NCI-H187 treated with DMSO at 0.1 percent for 48 hours (cell line): ENCODE data around the gene NMNAT2.

Experiments
- DNase-seq: peaks from one replicate; lab custom pipeline; 2025; lab: John Stamatoyannopoulos, UW

The NMNAT2 gene

DNA sequence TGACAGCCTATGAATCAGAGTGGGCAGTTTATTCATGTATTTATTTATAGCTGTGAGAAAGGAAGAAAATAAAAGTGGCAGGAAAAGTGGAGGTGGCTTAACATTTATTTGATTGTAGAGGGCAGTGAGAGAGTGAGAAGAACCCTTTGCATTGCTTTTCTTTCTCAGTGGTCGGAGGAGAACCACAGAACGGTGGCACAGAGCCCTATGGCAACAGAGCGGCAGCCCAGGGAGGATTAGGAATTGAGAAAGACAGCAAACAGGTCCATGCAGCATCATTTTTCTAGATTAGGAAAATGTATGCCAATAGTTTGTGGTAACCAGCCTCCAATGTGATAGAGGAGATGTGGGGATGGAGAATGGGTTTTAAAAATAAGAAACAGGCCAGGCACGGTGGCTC lies 53.1 kb downstream of the NMNAT2 start:
- DNase-seq = no peak

- DNase-seq = no peak
Observed at GRCh38 chr1:183363972-183364371, 54.2 kb downstream of the NMNAT2 start.

DNA sequence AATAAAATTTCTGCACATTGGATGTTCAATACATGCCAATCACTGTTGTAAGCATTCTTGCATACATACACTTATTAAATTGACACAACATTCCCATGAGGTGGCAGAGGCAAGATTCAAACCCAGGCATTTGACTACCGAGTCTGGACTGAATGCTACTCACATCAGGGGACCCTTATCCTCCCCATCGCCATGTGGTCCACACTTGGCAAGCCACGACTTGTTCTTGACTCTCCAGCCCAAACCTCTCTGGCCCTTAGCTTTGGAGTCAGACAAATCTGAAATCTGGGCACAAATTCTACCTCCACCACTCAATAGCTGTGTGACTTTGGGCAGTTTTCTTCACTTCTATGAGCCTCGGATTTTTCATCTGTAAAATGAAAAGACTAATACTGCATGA lies 57.1 kb downstream of the NMNAT2 start:
- no peak for DNase-seq

DNA sequence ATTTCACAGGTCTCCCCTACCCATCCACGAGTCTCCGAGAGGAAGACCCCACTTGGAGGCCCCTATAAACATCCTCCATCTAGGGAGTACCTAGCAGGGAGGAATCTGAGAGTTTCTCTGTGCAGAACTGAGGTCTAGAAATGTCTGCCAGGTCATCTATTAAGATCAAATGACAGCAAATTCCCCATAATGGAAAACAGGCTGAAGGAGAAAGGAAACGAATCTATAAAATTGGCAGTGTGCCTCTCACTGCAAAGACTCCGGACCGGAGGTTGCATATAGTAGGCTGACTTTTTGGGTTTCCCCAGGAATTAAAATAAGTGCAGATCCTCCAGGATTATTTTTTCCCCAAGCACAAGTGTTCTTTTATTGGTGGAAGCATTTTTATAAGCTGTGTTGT lies 57.7 kb downstream of the NMNAT2 start:
- no peak for DNase-seq

- DNase-seq = no peak
Observed at GRCh38 chr1:183356534-183357182, 61.5 kb downstream of the NMNAT2 start.

DNA sequence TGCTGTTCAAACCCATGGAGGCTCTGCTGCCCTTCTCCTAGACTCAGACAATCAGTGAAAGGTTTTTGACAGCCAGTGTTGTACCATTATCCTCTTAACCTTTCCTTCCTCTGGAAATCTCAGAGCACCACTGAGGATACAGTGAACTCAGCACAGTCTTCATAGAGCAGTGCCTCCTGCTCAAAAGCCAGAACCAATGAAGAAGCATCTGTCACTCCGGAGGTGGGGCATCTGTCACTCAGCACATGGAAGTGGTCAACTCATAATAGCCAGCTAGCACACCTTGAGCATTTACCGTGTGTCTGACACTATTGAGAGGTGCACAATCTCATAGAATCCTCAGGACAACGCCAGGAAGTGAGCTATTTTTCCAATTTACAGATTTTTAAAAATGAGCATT lies 62.4 kb downstream of the NMNAT2 start:
- no peak for DNase-seq

- DNase-seq = no peak
Observed at GRCh38 chr1:183355181-183355580, 63.0 kb downstream of the NMNAT2 start.

DNA sequence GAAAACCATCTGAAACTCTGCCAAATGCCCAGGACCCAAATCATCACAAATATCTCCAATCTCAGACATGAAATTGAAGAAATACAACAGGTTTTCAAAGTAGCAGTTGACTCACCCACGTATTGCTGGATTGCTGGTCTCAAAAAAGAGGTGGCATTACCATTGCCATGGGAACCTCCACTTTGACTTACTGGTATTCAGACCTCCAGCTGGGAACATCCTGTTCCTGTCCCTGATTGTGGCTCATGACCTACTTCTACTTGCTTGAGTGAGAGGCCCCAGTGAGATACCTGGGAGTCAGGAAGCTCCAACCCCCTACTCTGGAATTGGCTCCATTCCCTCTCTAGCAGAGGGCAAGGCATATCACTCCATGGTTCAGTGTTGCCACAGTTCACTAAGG lies 64.6 kb downstream of the NMNAT2 start:
- no peak for DNase-seq

- no peak for DNase-seq
Observed at GRCh38 chr1:183349201-183349711, 68.9 kb downstream of the NMNAT2 start.

DNA sequence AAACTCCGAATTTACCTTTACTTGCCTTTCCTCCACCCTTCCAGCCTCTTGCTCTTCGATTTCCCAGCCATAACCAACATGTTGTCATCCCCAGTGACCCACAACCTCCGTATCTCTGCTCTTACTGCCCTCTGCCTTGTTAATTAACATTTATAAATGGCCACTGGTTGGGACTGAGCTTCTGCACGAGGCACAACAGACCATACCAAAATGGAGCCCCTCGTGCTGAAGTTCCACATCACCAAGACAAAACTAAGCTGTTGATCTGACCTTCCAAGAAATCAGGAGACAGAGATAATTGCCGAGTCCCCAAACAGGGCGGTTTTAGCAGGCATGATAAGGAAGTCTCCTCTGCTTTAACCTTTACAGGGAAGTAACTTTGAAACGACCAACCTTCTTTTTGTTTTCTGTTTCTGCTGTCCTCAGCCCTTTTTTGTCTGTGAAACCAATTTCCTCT lies 71.9 kb downstream of the NMNAT2 start:
- no peak for DNase-seq

DNA sequence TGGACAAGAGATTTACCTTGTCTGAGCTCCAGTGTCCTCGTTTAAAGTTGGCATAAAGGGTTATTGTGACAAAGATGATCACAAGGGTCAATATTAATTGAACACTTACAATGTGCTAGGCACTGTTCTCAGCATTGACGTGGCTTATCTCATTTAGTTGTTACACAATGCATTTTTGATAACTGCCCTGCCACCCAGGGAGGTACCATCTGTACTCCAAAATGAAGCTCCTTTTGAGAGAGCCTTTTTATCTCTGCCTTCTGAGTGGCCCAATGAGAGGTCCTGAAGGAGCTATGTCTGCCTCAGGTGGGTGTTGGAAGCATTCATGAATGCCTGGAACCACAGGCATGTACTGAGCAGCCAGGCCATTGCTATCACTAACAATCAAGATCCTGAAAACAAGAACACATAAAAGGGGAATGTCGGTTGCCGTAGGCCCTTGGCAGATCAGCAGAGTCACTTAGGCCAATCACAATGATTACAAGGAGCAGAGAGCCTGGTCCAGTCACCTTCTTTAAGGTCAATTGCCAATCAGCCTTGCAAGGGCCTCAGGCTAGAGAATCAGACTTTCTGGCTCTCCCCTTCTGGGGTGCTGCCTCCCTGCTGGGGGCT lies 78.5 kb downstream of the NMNAT2 start:
- DNase-seq = no peak

- peak; percentile 99 for DNase-seq
Observed at GRCh38 chr1:183331091-183331742, 87.0 kb downstream of the NMNAT2 start.

GRCh38 chr1:183330335-183330734 lies 87.8 kb downstream of the NMNAT2 start:
- peak; percentile 99 for DNase-seq

GRCh38 chr1:183328371-183328770 lies 89.8 kb downstream of the NMNAT2 start:
- no peak for DNase-seq

DNA sequence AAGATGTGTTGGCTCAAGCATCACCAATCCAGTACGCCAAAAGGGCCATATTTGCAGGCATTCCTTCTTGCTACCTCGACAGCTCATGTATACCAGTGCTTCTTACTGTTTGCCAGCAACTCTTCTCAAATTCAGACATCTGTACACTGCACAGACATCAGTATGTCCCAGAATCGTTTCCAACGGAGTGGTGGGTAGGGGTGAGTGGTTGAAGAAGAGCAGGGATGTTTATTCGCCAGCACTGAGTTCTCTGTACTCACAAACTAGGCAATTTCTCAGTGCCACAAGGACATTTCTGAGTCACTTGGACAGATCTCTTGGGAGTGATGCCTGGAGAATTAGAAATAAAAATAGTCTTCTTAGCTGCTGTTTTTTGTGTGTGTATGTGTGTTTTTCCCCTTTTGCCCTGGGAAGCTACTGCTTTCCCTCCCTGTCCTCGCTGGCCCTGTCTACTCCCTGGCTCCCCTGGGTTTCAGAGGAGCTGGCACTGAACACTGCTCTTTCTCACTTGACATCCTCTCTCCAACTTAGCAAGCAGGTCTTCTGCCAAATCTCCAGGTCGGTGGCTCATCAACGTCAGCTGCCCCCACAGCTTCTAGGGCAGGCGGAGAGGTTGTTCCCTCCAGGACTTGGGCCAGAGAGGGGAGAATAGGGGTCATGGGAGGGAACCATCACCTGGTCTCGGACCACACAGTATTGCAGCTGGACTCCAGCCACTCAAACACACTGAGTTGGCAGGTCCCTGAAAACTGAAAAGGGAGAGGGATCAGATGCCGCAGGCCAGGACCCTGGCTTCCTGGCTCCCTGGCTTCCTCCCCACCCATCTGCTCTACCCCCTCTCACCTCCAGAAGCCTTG lies 90.5 kb downstream of the NMNAT2 start:
- DNase-seq = no peak

GRCh38 chr1:183323849-183324683 lies 94.1 kb downstream of the NMNAT2 start:
- DNase-seq = no peak

DNA sequence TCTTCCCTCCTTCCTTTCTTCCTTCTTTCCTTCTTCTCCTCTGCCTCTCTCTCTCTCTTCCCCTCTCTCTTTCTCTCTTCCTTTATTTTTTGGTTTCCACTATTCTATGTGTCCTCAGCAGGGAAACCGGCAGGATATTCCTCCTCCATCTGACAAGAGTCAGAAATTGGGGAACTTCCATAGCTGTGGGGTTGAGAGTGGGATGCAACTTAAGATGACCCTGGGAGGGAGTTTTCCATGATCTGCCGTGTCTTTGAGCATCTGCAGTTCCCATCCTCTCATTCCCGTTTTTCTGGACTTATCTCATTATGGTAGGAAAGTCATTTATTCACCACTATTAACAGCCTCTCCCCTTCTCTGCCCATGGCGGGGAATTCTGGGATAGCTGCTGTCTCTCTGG lies 98.6 kb downstream of the NMNAT2 start:
- no peak for DNase-seq

DNA sequence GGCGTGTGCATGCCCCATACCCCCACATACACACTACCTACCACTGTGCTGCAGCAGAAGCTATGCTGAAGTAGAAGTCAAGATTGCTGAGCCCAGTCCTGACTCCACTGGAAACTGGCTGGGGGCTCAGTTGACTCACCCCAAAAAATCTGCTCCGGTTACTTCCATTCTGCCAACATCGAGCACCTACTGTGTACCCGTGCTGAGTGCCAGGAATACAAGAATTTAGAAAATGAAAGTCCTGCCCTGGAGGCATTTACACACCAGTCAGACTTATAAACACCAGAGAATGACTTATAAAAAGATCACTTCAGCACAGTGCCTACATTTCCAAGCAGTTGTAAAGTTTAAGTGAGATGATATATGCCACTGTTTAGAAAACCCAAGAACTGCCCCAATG lies 99.1 kb downstream of the NMNAT2 start:
- DNase-seq = no peak

- no peak for DNase-seq
Observed at GRCh38 chr1:183318433-183318832, 99.7 kb downstream of the NMNAT2 start.

GRCh38 chr1:183315991-183316758 lies 102.0 kb downstream of the NMNAT2 start:
- DNase-seq = no peak

- no peak for DNase-seq
Observed at GRCh38 chr1:183313063-183313462, 105.1 kb downstream of the NMNAT2 start.
